GM15510 (cell line): ENCODE measurements around the gene CHST8.

Source experiments
- POLR2A ChIP-seq: IDR thresholded peaks from 3 replicates; pipeline ENCODE4 v1.6.1; 2011; ENCODE audit warnings: borderline replicate concordance; ENCODE audit not compliant: insufficient read length; ENCODE audit errors: extremely low read depth

CHST8 gene

GRCh38 chr19:33737681-33738371, 116.1 kb downstream of the CHST8 start:
- no peak for TF ChIP-seq POLR2A

- no peak for TF ChIP-seq POLR2A
Measured at GRCh38 chr19:33740811-33741396, 119.2 kb downstream of the CHST8 start.

GRCh38 chr19:33745297-33745696, 123.5 kb downstream of the CHST8 start:
- no peak for TF ChIP-seq POLR2A

GRCh38 chr19:33746159-33746558, 124.4 kb downstream of the CHST8 start:
- no peak for TF ChIP-seq POLR2A

- no peak for TF ChIP-seq POLR2A
Measured at GRCh38 chr19:33747273-33747672, 125.5 kb downstream of the CHST8 start.

- TF ChIP-seq POLR2A: no peak
Measured at GRCh38 chr19:33748231-33748630, 126.5 kb downstream of the CHST8 start.

GRCh38 chr19:33749016-33749415, 127.3 kb downstream of the CHST8 start:
- TF ChIP-seq POLR2A: no peak

GRCh38 chr19:33749619-33750175, 127.9 kb downstream of the CHST8 start:
- no peak for TF ChIP-seq POLR2A

- no peak for TF ChIP-seq POLR2A
Measured at GRCh38 chr19:33750587-33751435, 129.1 kb downstream of the CHST8 start.

- no peak for TF ChIP-seq POLR2A
Measured at GRCh38 chr19:33751436-33751770, 129.7 kb downstream of the CHST8 start.

- TF ChIP-seq POLR2A: no peak
Measured at GRCh38 chr19:33752018-33752800, 130.5 kb downstream of the CHST8 start.

- no peak for TF ChIP-seq POLR2A
Measured at GRCh38 chr19:33752945-33753344, 131.2 kb downstream of the CHST8 start.

GRCh38 chr19:33754361-33754760, 132.6 kb downstream of the CHST8 start:
- no peak for TF ChIP-seq POLR2A
